GM12872 (cell line): Measurements from ENCODE around the gene TCF3.

Experiments
- TF ChIP-seq, protein P1 (sequence below): IDR thresholded peaks from 3 replicates; pipeline ENCODE4 v1.5.1; 2011; ENCODE audit warnings: low read depth, mild to moderate bottlenecking, low read length, moderate library complexity; ENCODE audit not compliant: insufficient read depth

Gene TCF3

GRCh38 chr19:1618157-1619093 lies 34.0 kb downstream of the TCF3 start:
- TF ChIP-seq, protein P1, sequence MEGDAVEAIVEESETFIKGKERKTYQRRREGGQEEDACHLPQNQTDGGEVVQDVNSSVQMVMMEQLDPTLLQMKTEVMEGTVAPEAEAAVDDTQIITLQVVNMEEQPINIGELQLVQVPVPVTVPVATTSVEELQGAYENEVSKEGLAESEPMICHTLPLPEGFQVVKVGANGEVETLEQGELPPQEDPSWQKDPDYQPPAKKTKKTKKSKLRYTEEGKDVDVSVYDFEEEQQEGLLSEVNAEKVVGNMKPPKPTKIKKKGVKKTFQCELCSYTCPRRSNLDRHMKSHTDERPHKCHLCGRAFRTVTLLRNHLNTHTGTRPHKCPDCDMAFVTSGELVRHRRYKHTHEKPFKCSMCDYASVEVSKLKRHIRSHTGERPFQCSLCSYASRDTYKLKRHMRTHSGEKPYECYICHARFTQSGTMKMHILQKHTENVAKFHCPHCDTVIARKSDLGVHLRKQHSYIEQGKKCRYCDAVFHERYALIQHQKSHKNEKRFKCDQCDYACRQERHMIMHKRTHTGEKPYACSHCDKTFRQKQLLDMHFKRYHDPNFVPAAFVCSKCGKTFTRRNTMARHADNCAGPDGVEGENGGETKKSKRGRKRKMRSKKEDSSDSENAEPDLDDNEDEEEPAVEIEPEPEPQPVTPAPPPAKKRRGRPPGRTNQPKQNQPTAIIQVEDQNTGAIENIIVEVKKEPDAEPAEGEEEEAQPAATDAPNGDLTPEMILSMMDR, result peak; percentile 76

- TF ChIP-seq, protein P1, result no peak
These were observed 35.5 kb downstream of the TCF3 start for GRCh38 chr19:1616875-1617274.

- TF ChIP-seq, protein P1, result no peak
These were observed 36.0 kb downstream of the TCF3 start for GRCh38 chr19:1616396-1616795.

DNA sequence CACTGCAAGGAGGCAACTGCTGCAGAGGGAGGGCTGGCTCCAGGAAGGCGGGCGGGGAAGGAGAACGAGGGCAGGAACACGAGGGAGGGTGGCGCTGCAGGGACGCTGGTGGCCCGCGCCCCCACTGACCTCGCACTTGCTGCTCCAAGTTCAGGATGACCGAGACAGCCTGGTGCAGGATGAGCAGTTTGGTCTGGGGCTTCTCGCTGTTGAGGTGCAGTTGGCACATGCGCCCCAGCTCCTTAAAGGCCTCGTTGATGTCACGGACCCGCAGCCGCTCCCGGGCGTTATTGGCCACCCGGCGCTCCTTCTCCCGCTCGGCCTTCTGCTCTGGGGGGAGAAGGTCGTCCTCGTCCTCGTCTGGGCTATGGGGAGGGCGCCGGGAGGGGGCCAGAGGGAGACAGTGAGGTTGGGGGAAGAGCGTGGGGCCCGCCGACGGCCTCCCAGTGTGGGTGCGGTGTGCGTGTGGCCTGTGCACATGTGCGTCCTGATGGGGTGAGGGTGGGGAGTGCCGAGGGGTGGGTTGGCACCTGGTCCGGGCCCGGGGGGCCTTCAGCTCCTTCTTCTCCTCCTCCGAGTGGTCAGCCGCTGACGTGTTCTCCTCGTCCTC lies 37.2 kb downstream of the TCF3 start:
- TF ChIP-seq, protein P1, result no peak

- TF ChIP-seq, protein P1, result no peak
These were observed 38.4 kb downstream of the TCF3 start for GRCh38 chr19:1613808-1614570.

GRCh38 chr19:1613146-1613545 lies 39.3 kb downstream of the TCF3 start:
- TF ChIP-seq, protein P1, result no peak
